ENCODE data around the gene SPTBN4. TPM values are rescaled to one million over a fixed set of nuclear protein-coding genes. Genes with fewer than 3 reads are reported as not detected.
"Not testable (repeated sequence)": the region's sequence is repeated elsewhere in the genome, so short reads cannot be mapped to it uniquely, and the experiment has no call there.

The SPTBN4 gene
- total and polyA plus RNA-seq, 8 donors, result 1.4 to 18.1 (median 2.2) TPM; not detected in 1

- 91 to 100% (median 96%) methylated on average over 3 of the region's 3 CpGs for whole genome bisulfite sequencing, 5 donors
- intact Hi-C loops (cut with DNase I; ENCODE audit: low total_unique reads), result no loop called here
These were observed 4.3 kb downstream of the SPTBN4 start for GRCh38 chr19:40471111-40471510.

GRCh38 chr19:40472516-40472915 is 5.7 kb downstream of the SPTBN4 start:
- no peaks in the 10 kb centered on the region for H3K36me3 ChIP-seq
- no peaks in the 10 kb centered on the region for H3K9me3 ChIP-seq
- H3K27me3 ChIP-seq, result peaks cover 0 to 2% (median under 1%) of the 10 kb centered on the region in 3 donors
- 88 to 93% (median 91%) methylated on average over 13 of the region's 13 CpGs for WGBS, 5 donors
- TF ChIP-seq EP300 (IDR thresholded peaks at IDR 0.05), result no peak
- intact Hi-C loops (cut with DNase I; ENCODE audit: low total_unique reads), result no loop called here
- no peak overlapping the region for H3K27ac ChIP-seq
- peaks cover 0 to 2% (median 1%) of the 10 kb centered on the region in 4 donors for H3K4me1 ChIP-seq
- no peak for DNase-seq
- H3K4me3 ChIP-seq, result no peak overlapping the region

More at GRCh38 chr19:40471111-40471510, 4.3 kb downstream of the SPTBN4 start:
- TF ChIP-seq POLR2A (IDR thresholded peaks at IDR 0.05) (no peak), CTCF (IDR thresholded peaks at IDR 0.05) (no peak), POLR2AphosphoS5 (IDR thresholded peaks at IDR 0.05) (no peak), EP300 (IDR thresholded peaks at IDR 0.05) (no peak)
- Histone ChIP-seq H3K4me3 (no peak overlapping the region), H3K27me3 (peaks cover 0 to 13% (median 4%) of the 10 kb centered on the region in 3 donors), H3K4me1 (peaks cover 11 to 14% (median 13%) of the 10 kb centered on the region in 4 donors), H3K27ac (no peak overlapping the region), H3K9me3 (no peaks in the 10 kb centered on the region), H3K36me3 (no peaks in the 10 kb centered on the region)
- DNase-seq, result no peak

GRCh38 chr19:40474737-40475136 is 7.9 kb downstream of the SPTBN4 start:
- no peak for DNase-seq
- no peaks in the 10 kb centered on the region for H3K36me3 ChIP-seq
- H3K27me3 ChIP-seq, result no peaks in the 10 kb centered on the region
- TF ChIP-seq POLR2A (IDR thresholded peaks at IDR 0.05) (no peak), POLR2AphosphoS5 (IDR thresholded peaks at IDR 0.05) (no peak), EP300 (IDR thresholded peaks at IDR 0.05) (no peak), CTCF (IDR thresholded peaks at IDR 0.05) (no peak)
- no peak overlapping the region for H3K4me3 ChIP-seq
- intact Hi-C loops (cut with DNase I; ENCODE audit: low total_unique reads), result no loop called here
- no peaks in the 10 kb centered on the region for H3K4me1 ChIP-seq
- no peaks in the 10 kb centered on the region for H3K9me3 ChIP-seq
- H3K27ac ChIP-seq, result no peak overlapping the region
- 83 to 95% (median 90%) methylated on average over 4 of the region's 4 CpGs for WGBS, 5 donors

GRCh38 chr19:40475878-40476644 is 9.3 kb downstream of the SPTBN4 start:
- H3K36me3 ChIP-seq; DNase-seq; H3K27ac ChIP-seq; H3K4me3 ChIP-seq; H3K4me1 ChIP-seq; intact Hi-C loops (cut with DNase I; ENCODE audit: low total_unique reads); H3K9me3 ChIP-seq; H3K27me3 ChIP-seq: not testable (repeated sequence)
- WGBS, 5 donors, result 84 to 87% (median 87%) methylated on average over 15 of the region's 15 CpGs

GRCh38 chr19:40486017-40486416 is 19.2 kb downstream of the SPTBN4 start:
- peaks cover 0 to 20% (median 15%) of the 10 kb centered on the region in 3 donors for H3K27me3 ChIP-seq
- intact Hi-C loops (cut with DNase I; ENCODE audit: low total_unique reads), result no loop called here
- H3K9me3 ChIP-seq, result no peaks in the 10 kb centered on the region
- H3K4me1 ChIP-seq, result peaks cover 0 to 6% (median 3%) of the 10 kb centered on the region in 4 donors
- TF ChIP-seq EP300 (IDR thresholded peaks at IDR 0.05), result no peak
- no peak for TF ChIP-seq POLR2AphosphoS5 (IDR thresholded peaks at IDR 0.05)
- no peak for TF ChIP-seq POLR2A (IDR thresholded peaks at IDR 0.05)
- no peak for TF ChIP-seq CTCF (IDR thresholded peaks at IDR 0.05)
- 84 to 93% (median 88%) methylated on average over 3 of the region's 3 CpGs for WGBS, 5 donors
- H3K27ac ChIP-seq, result no peak overlapping the region
- no peaks in the 10 kb centered on the region for H3K36me3 ChIP-seq
- no peak for DNase-seq
- H3K4me3 ChIP-seq, result no peak overlapping the region
